Neural cell (in vitro differentiated cells): ENCODE measurements around the gene HACD2. TPM values are rescaled to one million over a fixed set of nuclear protein-coding genes. Genes with fewer than 3 reads are reported as not detected.

ENCODE experiments used
- H2AFZ ChIP-seq: fragments of 200-600, 300-800 bp; sonication (generic), shearing (Covaris generic); 2 replicates; pipeline ENCODE4 v1.6.0; 2014; ENCODE audit warnings: low read depth, mild to moderate bottlenecking, antibody characterized with exemption, low read length, moderate library complexity
- H3F3A ChIP-seq: fragments of 200-600 bp; shearing (Covaris generic); 2 replicates; pipeline ENCODE4 v1.6.1; 2016; ENCODE audit warnings: mild to moderate bottlenecking, moderate library complexity, mixed read lengths, antibody characterized with exemption, low read length; ENCODE audit not compliant: insufficient read depth, poor library complexity, severe bottlenecking
- H3K27ac ChIP-seq: fragments of 200-600, 300-800 bp; sonication (generic), shearing (Covaris generic); 2 replicates; pipeline ENCODE4 v1.5.1; 2014; ENCODE audit warnings: mild to moderate bottlenecking, low read length, moderate library complexity
- H3K27me3 ChIP-seq: fragments of 300-800, 200-600 bp; sonication (generic), shearing (Covaris generic); 2 replicates; pipeline ENCODE4 v1.6.0; 2014; ENCODE audit warnings: mild to moderate bottlenecking, low read depth, low read length, moderate library complexity; ENCODE audit not compliant: insufficient read depth
- H3K36me3 ChIP-seq: fragments of 300-800, 200-600 bp; sonication (generic), shearing (Covaris generic); 2 replicates; pipeline ENCODE4 v1.5.1; 2014; ENCODE audit warnings: mild to moderate bottlenecking, antibody characterized with exemption, low read length, moderate library complexity; ENCODE audit not compliant: insufficient read depth
- H3K4me2 ChIP-seq: fragments of 300-800, 200-600 bp; sonication (generic), shearing (Covaris generic); 2 replicates; pipeline ENCODE4 v1.6.0; 2014; ENCODE audit warnings: mild to moderate bottlenecking, low read length
- H3K4me3 ChIP-seq: fragments of 300-800, 200-600 bp; sonication (generic), shearing (Covaris generic); 2 replicates; pipeline ENCODE4 v1.5.1; 2014; ENCODE audit warnings: mild to moderate bottlenecking, low read length, moderate library complexity
- H3K79me2 ChIP-seq: fragments of 200-600 bp; shearing (Covaris generic); replicated peaks from 2 replicates; pipeline ENCODE4 v1.6.0; 2014; ENCODE audit warnings: mild to moderate bottlenecking, low read length, moderate library complexity; ENCODE audit not compliant: insufficient read depth
- H3K9ac ChIP-seq: fragments of 300-800, 200-600 bp; sonication (generic), shearing (Covaris generic); 2 replicates; pipeline ENCODE4 v1.6.1; 2016; ENCODE audit warnings: mild to moderate bottlenecking, low read length, mixed read lengths
- H3K9me2 ChIP-seq: fragments of 200-600 bp; shearing (Covaris generic); 2 replicates; pipeline ENCODE4 v1.6.1; 2016; ENCODE audit warnings: mild to moderate bottlenecking, low read length, mixed read lengths; ENCODE audit not compliant: insufficient read depth
- H3K9me3 ChIP-seq: fragments of 200-600, 300-800 bp; sonication (generic), shearing (Covaris generic); 2 replicates; pipeline ENCODE4 v1.6.1; 2016; ENCODE audit warnings: mild to moderate bottlenecking, mixed run types, low read length, moderate library complexity, mixed read lengths
- H4K20me1 ChIP-seq: fragments of 200-600 bp; shearing (Covaris generic); 2 replicates; pipeline ENCODE4 v1.6.1; 2016; ENCODE audit warnings: mild to moderate bottlenecking, mixed run types; ENCODE audit not compliant: insufficient read depth
- CTCF ChIP-seq: fragments of 450-650 bp; IDR thresholded peaks from 2 replicates; pipeline ENCODE4 v1.5.1; 2014; ENCODE audit warnings: antibody characterized with exemption, mild to moderate bottlenecking, moderate library complexity; ENCODE audit not compliant: poor library complexity, severe bottlenecking
- EP300 ChIP-seq: fragments of 450-650 bp; conservative IDR thresholded peaks from 2 replicates; pipeline ENCODE4 v1.6.1; 2014; ENCODE audit warnings: antibody characterized with exemption, mild to moderate bottlenecking, moderate library complexity; ENCODE audit not compliant: poor library complexity, severe bottlenecking
- EZH2 ChIP-seq: fragments of 200-600, 300-800 bp; shearing (Covaris generic), sonication (generic); IDR thresholded peaks from 2 replicates; pipeline ENCODE4 v1.6.1; 2014; ENCODE audit warnings: antibody characterized with exemption, low read length, borderline replicate concordance, mild to moderate bottlenecking; ENCODE audit not compliant: insufficient read depth, poor library complexity, severe bottlenecking
- MXI1 ChIP-seq: fragments of 450-650 bp; conservative IDR thresholded peaks from 2 replicates; pipeline ENCODE4 v1.6.1; 2014; ENCODE audit warnings: antibody characterized with exemption, mild to moderate bottlenecking; ENCODE audit not compliant: poor library complexity, severe bottlenecking
- POLR2AphosphoS5 ChIP-seq: IDR thresholded peaks from 2 replicates; pipeline ENCODE4 v1.6.1; 2012
- RAD21 ChIP-seq: fragments of 450-650 bp; conservative IDR thresholded peaks from 2 replicates; pipeline ENCODE4 v1.6.1; 2014; ENCODE audit warnings: antibody characterized with exemption, mild to moderate bottlenecking, moderate library complexity
- REST ChIP-seq: IDR thresholded peaks from 2 replicates; pipeline ENCODE4 v1.6.1; 2012; ENCODE audit warnings: borderline replicate concordance
- SMC3 ChIP-seq: fragments of 450-650 bp; conservative IDR thresholded peaks from 2 replicates; pipeline ENCODE4 v1.6.1; 2014; ENCODE audit warnings: antibody characterized with exemption, mild to moderate bottlenecking, moderate library complexity; ENCODE audit not compliant: poor library complexity
- TAF1 ChIP-seq: IDR thresholded peaks from 2 replicates; pipeline ENCODE4 v1.6.1; 2012; ENCODE audit warnings: low read depth
- polyA plus RNA-seq: library from polyadenylated mRNA; depleted of rRNA; stranded (reverse); fragments of >200 nt; gene quantifications from 2 replicates; pipeline ENCODE4 v1.2.3, GENCODE V29; 2014

HACD2 gene
- polyA plus RNA-seq, 1 donor from 2014 or later, result 28.0 TPM

GRCh38 chr3:123553536-123553935, 31.3 kb downstream of the HACD2 start:
- TF ChIP-seq RAD21, result no peak
- no peak for TF ChIP-seq TAF1
- TF ChIP-seq CTCF, result no peak
- TF ChIP-seq EZH2, result no peak
- TF ChIP-seq REST, result no peak
- TF ChIP-seq SMC3, result no peak
- TF ChIP-seq EP300, result no peak
- TF ChIP-seq MXI1, result no peak
- no peak for TF ChIP-seq POLR2AphosphoS5
- H3K4me2 ChIP-seq, result no peak overlapping the region
- H2AFZ ChIP-seq, result no peak overlapping the region
- no peaks in the 10 kb centered on the region for H4K20me1 ChIP-seq
- no peak overlapping the region for H3K4me3 ChIP-seq
- no peak overlapping the region for H3K9ac ChIP-seq
- no peaks in the 10 kb centered on the region for H3K27me3 ChIP-seq
- no peaks in the 10 kb centered on the region for H3F3A ChIP-seq
- H3K36me3 ChIP-seq, result no peaks in the 10 kb centered on the region
- no peaks in the 10 kb centered on the region for H3K9me2 ChIP-seq
- no peak overlapping the region for H3K27ac ChIP-seq
- H3K9me3 ChIP-seq, result no peaks in the 10 kb centered on the region
- no peaks in the 10 kb centered on the region for H3K79me2 ChIP-seq

GRCh38 chr3:123552768-123553167, 32.1 kb downstream of the HACD2 start:
- Histone ChIP-seq H3F3A (no peaks in the 10 kb centered on the region), H3K36me3 (no peaks in the 10 kb centered on the region), H3K27me3 (no peaks in the 10 kb centered on the region), H3K4me2 (no peak overlapping the region), H3K9me3 (no peaks in the 10 kb centered on the region), H3K79me2 (no peaks in the 10 kb centered on the region), H3K9ac (no peak overlapping the region), H2AFZ (no peak overlapping the region), H3K4me3 (no peak overlapping the region), H3K9me2 (no peaks in the 10 kb centered on the region), H3K27ac (no peak overlapping the region), H4K20me1 (no peaks in the 10 kb centered on the region)
- no peak for TF ChIP-seq EP300
- TF ChIP-seq CTCF, result no peak
- no peak for TF ChIP-seq POLR2AphosphoS5
- no peak for TF ChIP-seq SMC3
- TF ChIP-seq TAF1, result no peak
- TF ChIP-seq MXI1, result no peak
- TF ChIP-seq EZH2, result no peak
- TF ChIP-seq REST, result no peak
- TF ChIP-seq RAD21, result no peak
